ENCODE data around the gene ZBTB24.

Gene ZBTB24

DNA sequence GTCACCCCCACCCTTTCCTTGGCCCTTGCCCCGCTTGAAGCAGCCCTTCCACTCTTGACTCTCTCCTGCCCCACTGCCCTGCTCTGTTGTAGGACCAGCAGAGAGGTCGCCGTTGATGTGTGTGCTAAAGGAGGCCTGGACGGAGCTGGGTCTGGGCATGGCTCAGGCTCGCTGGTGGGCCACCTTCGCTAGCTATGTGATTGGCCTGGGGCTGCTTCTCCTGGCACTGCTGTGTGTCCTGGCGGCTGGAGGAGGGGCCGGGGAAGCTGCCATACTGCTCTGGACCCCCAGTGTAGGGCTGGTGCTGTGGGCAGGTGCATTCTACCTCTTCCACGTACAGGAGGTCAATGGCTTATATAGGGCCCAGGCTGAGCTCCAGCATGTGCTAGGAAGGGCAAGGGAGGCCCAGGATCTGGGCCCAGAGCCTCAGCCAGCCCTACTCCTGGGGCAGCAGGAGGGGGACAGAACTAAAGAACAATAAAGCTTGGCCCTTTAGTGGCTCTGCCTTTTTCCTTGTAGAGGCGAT is 39.5 kb downstream of the ZBTB24 start:
- no peak for TF ChIP-seq TCF12 (IDR thresholded peaks at IDR 0.05; ENCODE audit: low read depth)
- no peak for TF ChIP-seq CEBPB (IDR thresholded peaks at IDR 0.05)
- TF ChIP-seq EGR1 (IDR thresholded peaks at IDR 0.05), result no peak
- no peak for TF ChIP-seq REST (IDR thresholded peaks at IDR 0.05; ENCODE audit: low read depth)
- TF ChIP-seq CREB1 (IDR thresholded peaks at IDR 0.05; ENCODE audit: low read depth), result no peak

GRCh38 chr6:109442393-109442924 is 40.6 kb downstream of the ZBTB24 start:
- TF ChIP-seq USF1 (IDR thresholded peaks at IDR 0.05) (no peak), FOXM1 (IDR thresholded peaks at IDR 0.05; ENCODE audit: borderline replicate concordance, low read depth) (no peak), EP300 (IDR thresholded peaks at IDR 0.05; ENCODE audit: borderline replicate concordance) (no peak), YY1 (IDR thresholded peaks at IDR 0.05; ENCODE audit: low read depth) (no peak), NFIC (IDR thresholded peaks at IDR 0.05) (no peak), TCF12 (IDR thresholded peaks at IDR 0.05; ENCODE audit: low read depth) (no peak), TEAD4 (IDR thresholded peaks at IDR 0.05) (no peak), EGR1 (IDR thresholded peaks at IDR 0.05) (no peak), RAD21 (IDR thresholded peaks at IDR 0.05; ENCODE audit: low read depth) (no peak), CREB1 (IDR thresholded peaks at IDR 0.05; ENCODE audit: low read depth) (no peak), REST (IDR thresholded peaks at IDR 0.05; ENCODE audit: low read depth) (no peak), CEBPB (IDR thresholded peaks at IDR 0.05) (no peak), ZBTB7A (IDR thresholded peaks at IDR 0.05; ENCODE audit: low read depth) (no peak), TAF1 (IDR thresholded peaks at IDR 0.05; ENCODE audit: low read depth) (no peak)
- TF ChIP-seq, protein P1, sequence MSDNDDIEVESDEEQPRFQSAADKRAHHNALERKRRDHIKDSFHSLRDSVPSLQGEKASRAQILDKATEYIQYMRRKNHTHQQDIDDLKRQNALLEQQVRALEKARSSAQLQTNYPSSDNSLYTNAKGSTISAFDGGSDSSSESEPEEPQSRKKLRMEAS (IDR thresholded peaks at IDR 0.05), result no peak

DNA sequence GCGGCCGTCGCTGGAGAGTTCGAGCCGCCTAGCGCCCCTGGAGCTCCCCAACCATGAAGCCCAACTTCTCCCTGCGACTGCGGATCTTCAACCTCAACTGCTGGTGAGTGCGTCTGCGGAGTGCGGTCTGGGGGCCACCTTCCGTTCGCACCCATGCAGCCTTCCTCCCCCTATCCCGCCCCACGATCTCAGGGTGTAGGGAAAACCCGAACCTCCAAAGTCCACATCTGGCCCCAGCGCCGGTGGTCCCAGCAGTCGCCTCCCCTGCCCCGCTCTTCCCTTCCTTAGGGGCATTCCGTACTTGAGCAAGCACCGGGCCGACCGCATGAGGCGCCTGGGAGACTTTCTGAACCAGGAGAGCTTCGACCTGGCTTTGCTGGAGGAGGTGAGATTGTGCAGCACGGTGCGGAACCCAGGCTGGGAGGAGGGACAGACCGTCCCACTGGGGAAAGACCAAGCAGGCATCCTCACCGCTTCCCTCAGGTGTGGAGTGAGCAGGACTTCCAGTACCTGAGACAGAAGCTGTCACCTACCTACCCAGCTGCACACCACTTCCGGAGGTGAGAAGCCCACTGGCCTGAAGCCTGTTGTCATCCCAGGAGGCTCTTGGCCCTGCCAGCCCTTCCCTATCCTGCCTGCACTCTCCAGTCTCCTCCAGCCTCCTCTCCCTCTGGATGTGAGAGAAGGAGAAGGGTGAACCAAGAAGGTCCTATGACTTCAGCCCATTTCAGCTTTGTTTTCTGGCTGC is 41.8 kb downstream of the ZBTB24 start:
- TF ChIP-seq RAD21 (IDR thresholded peaks at IDR 0.05; ENCODE audit: low read depth), result no peak
- TF ChIP-seq, protein P1 (IDR thresholded peaks at IDR 0.05), result peak; percentile 7; the same call in 1 of the 2 replicates

- TF ChIP-seq TEAD4 (IDR thresholded peaks at IDR 0.05) (no peak), NFIC (IDR thresholded peaks at IDR 0.05) (0 out of 2 replicates have a peak, but pooled peaks have one; percentile 17), YY1 (IDR thresholded peaks at IDR 0.05; ENCODE audit: low read depth) (peak; percentile 82), CREB1 (IDR thresholded peaks at IDR 0.05; ENCODE audit: low read depth) (peak; percentile 17; the same call in 1 of the 2 replicates), EGR1 (IDR thresholded peaks at IDR 0.05) (peak; percentile 51), REST (IDR thresholded peaks at IDR 0.05; ENCODE audit: low read depth) (no peak), TAF1 (IDR thresholded peaks at IDR 0.05; ENCODE audit: low read depth) (peak; percentile 45; the same call in 1 of the 2 replicates), EP300 (IDR thresholded peaks at IDR 0.05; ENCODE audit: borderline replicate concordance) (no peak), FOXM1 (IDR thresholded peaks at IDR 0.05; ENCODE audit: borderline replicate concordance, low read depth) (no peak), TCF12 (IDR thresholded peaks at IDR 0.05; ENCODE audit: low read depth) (no peak; the same call in 1 of the 2 replicates), CEBPB (IDR thresholded peaks at IDR 0.05) (no peak), ZBTB7A (IDR thresholded peaks at IDR 0.05; ENCODE audit: low read depth) (peak; percentile 44; the same call in 1 of the 2 replicates), RAD21 (IDR thresholded peaks at IDR 0.05; ENCODE audit: low read depth) (0 out of 2 replicates have a peak, but pooled peaks have one; percentile 1), USF1 (IDR thresholded peaks at IDR 0.05) (no peak)
- TF ChIP-seq, protein P1 (IDR thresholded peaks at IDR 0.05), result peak; percentile 92
Measured at GRCh38 chr6:109440331-109441068, 42.5 kb downstream of the ZBTB24 start, which contains the start of the genes PPIL6 and SMPD2. Gene PPIL6 (minus strand): TSS chr6:109440628. CDS start chr6:109440590, 38 bp downstream. Gene SMPD2 (plus strand): TSS chr6:109440724. CDS start chr6:109441122, 398 bp downstream.
